ENCODE results near the gene PPP1R15A. TPM values are rescaled to one million over a fixed set of nuclear protein-coding genes. Genes with fewer than 3 reads are reported as not detected.
"Not testable (repeated sequence)": the region's sequence is repeated elsewhere in the genome, so short reads cannot be mapped to it uniquely, and the experiment has no call there.

The PPP1R15A gene
- total RNA-seq, 6 experiments from 2014 or later, result 70.2 to 97.3 (median 89.6) TPM

DNA sequence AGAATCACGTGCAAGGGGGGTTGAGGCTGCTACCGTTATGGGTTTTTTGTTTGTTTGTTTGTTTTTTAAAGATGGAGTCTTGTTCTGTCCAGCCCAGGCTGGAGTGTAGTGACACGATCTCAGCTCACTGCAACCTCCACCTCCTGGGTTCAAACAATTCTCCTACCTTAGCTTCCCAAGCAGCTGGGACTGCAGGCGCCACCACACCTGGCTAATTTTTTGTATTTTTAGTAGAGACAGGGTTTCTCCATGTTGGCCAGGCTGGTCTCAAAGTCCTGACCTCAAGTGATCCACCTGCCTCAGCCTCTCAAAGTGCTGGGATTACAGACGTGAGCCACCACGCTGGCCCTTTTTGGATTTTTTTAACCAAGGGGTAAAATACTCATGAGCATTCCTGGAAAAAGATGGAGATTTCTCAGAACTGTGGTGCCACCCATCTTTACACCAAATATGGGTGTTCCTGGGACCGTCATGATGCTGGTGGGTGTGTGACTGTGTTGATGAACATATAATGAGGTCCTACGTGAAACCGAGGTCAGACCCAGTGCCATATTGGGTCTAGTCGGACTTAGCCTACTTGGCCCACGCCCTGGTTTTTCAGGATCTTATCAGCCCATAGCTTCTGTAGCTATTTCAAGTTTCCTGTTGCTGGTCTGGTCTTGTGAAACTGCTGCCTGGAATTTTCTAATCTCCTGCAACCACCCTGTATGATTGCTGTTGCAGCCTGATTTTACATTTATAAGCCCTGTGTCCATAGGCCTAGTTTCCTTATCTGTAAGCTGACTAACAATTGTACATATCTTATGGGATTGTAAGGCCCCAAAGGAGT, 6.2 kb downstream of the PPP1R15A start:
- DNase-seq, result no peak
- Mint-ChIP-seq H3K36me3 (ENCODE audit: low read depth) (peaks cover 63% of the 10 kb centered on the region), H3K4me1 (ENCODE audit: low read depth) (peaks cover 30% of the 10 kb centered on the region), H3K4me3 (peak overlapping the region; percentile 56), H3K27ac (peak overlapping the region; percentile 68), H3K27me3 (ENCODE audit: insufficient read depth) (peaks cover 76% of the 10 kb centered on the region), H3K9me3 (peaks cover 23% of the 10 kb centered on the region)
- TF ChIP-seq, protein P1, sequence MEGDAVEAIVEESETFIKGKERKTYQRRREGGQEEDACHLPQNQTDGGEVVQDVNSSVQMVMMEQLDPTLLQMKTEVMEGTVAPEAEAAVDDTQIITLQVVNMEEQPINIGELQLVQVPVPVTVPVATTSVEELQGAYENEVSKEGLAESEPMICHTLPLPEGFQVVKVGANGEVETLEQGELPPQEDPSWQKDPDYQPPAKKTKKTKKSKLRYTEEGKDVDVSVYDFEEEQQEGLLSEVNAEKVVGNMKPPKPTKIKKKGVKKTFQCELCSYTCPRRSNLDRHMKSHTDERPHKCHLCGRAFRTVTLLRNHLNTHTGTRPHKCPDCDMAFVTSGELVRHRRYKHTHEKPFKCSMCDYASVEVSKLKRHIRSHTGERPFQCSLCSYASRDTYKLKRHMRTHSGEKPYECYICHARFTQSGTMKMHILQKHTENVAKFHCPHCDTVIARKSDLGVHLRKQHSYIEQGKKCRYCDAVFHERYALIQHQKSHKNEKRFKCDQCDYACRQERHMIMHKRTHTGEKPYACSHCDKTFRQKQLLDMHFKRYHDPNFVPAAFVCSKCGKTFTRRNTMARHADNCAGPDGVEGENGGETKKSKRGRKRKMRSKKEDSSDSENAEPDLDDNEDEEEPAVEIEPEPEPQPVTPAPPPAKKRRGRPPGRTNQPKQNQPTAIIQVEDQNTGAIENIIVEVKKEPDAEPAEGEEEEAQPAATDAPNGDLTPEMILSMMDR (IDR thresholded peaks at IDR 0.05), result no peak

- H3K4me3 Mint-ChIP-seq, result no peak overlapping the region; the same call in 1 of the 2 replicates
- peaks cover 22% of the 10 kb centered on the region for H3K9me3 Mint-ChIP-seq
- H3K27me3 Mint-ChIP-seq (ENCODE audit: insufficient read depth), result peaks cover 72% of the 10 kb centered on the region
- DNase-seq, result no peak
- H3K36me3 Mint-ChIP-seq (ENCODE audit: low read depth), result peaks cover 59% of the 10 kb centered on the region
- peak overlapping the region; percentile 68; the same call in 1 of the 2 replicates for H3K27ac Mint-ChIP-seq
- TF ChIP-seq, protein P1 (IDR thresholded peaks at IDR 0.05), result no peak
- H3K4me1 Mint-ChIP-seq (ENCODE audit: low read depth), result peaks cover 23% of the 10 kb centered on the region
These were observed 6.9 kb downstream of the PPP1R15A start for GRCh38 chr19:48879025-48879637.

- H3K9me3 Mint-ChIP-seq, result peaks cover 16% of the 10 kb centered on the region
- H3K27me3 Mint-ChIP-seq (ENCODE audit: insufficient read depth), result peaks cover 66% of the 10 kb centered on the region
- not testable (repeated sequence) for DNase-seq, H3K4me3 Mint-ChIP-seq
- H3K4me1 Mint-ChIP-seq (ENCODE audit: low read depth), result peaks cover 22% of the 10 kb centered on the region
- peaks cover 54% of the 10 kb centered on the region for H3K36me3 Mint-ChIP-seq (ENCODE audit: low read depth)
- peak overlapping the region; percentile 51; the same call in 1 of the 2 replicates for H3K27ac Mint-ChIP-seq
These were observed 7.5 kb downstream of the PPP1R15A start for GRCh38 chr19:48879696-48880095.

- peaks cover 13% of the 10 kb centered on the region for H3K9me3 Mint-ChIP-seq
- peaks cover 6% of the 10 kb centered on the region; the same call in 1 of the 2 replicates for H3K4me1 Mint-ChIP-seq (ENCODE audit: low read depth)
- H3K4me3 Mint-ChIP-seq, result no peak overlapping the region
- peaks cover 49% of the 10 kb centered on the region for H3K27me3 Mint-ChIP-seq (ENCODE audit: insufficient read depth)
- TF ChIP-seq, protein P1 (IDR thresholded peaks at IDR 0.05), result no peak
- H3K27ac Mint-ChIP-seq, result peak overlapping the region; percentile 38; the same call in 1 of the 2 replicates
- no peak for DNase-seq
- peaks cover 34% of the 10 kb centered on the region for H3K36me3 Mint-ChIP-seq (ENCODE audit: low read depth)
These were observed 9.8 kb downstream of the PPP1R15A start for GRCh38 chr19:48881741-48882657.

DNA sequence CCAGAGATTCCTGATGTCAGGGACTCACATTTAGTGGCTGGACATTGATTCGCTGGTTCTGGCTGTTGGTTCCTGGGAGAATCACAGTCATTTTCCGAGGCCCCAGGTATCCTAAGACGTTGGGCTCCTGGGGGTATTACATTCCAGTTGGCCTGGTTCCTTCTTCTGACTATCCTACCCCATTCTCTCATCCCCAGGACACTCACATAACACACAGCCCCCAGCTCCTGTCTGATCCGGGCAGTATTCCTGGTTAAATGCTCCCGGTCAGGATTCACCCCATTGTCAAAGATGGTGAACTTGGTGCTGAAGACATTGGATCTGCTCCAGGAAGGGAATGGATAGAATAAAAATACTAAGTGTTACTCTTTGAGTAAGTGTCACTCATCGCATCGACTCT, 11.5 kb downstream of the PPP1R15A start:
- H3K27me3 Mint-ChIP-seq (ENCODE audit: insufficient read depth), result peaks cover 35% of the 10 kb centered on the region
- no peak overlapping the region for H3K4me3 Mint-ChIP-seq

More for the DNA sequence above, 11.5 kb downstream of the PPP1R15A start:
- Mint-ChIP-seq H3K4me1 (ENCODE audit: low read depth) (no peaks in the 10 kb centered on the region), H3K27ac (no peak overlapping the region), H3K9me3 (peaks cover 13% of the 10 kb centered on the region), H3K36me3 (ENCODE audit: low read depth) (peaks cover 18% of the 10 kb centered on the region)
- DNase-seq, result no peak
- TF ChIP-seq, protein P1 (IDR thresholded peaks at IDR 0.05), result no peak

Measured in HFFc6 (cell line).